HG03139 (cell line): Measurements from ENCODE around the gene THRSP.
A peak's percentile ranks its signal among the peaks of the same experiment; 100 is the strongest.
"Not testable (repeated sequence)": the region's sequence is repeated elsewhere in the genome, so short reads cannot be mapped to it uniquely, and the experiment has no call there.

Experiments used
- ATAC-seq: cut with Tn5 transposase; IDR thresholded peaks from one replicate; pipeline ENCODE4 v1.9.1; 2021; ENCODE audit not compliant: unreplicated experiment

The THRSP gene

DNA sequence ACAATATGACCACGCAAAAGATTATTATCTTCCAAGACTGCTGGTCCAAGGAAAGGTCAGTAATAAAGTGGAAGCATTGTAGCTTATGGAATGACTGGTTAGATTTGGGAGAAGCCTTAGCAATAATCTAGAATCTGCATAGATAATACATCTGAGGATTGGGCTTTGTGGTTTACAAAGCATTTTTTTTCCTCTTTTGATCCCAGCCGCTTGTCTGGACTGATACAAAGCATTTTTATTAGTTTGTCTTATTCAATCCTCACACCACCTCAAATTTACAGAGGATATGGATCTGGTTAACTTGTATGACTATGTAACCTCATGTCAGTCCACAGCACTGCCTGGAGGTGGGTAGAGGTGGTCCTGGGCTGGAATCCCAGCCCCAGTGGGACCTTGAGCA is 990 bp upstream of the THRSP start:
- ATAC-seq: no peak

DNA sequence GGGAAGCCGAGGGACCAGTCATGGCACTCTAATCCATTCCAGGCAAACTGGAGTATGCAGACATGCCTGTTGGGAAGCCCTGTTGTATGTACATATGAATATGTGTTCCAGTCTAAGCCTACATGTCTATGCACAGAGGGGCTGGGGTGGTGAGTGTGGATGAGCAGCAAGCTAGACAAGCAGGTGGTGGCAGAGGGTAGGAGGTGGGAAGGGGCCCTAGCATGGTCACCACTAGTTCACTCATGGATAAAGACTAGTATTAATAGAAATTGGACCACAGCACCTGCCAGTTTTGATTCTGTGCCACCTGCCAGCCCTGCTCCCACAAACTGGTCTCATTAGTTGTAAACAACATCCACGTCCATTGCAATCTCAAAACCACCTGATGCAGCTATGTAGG is 1.5 kb downstream of the THRSP start:
- ATAC-seq: no peak

DNA sequence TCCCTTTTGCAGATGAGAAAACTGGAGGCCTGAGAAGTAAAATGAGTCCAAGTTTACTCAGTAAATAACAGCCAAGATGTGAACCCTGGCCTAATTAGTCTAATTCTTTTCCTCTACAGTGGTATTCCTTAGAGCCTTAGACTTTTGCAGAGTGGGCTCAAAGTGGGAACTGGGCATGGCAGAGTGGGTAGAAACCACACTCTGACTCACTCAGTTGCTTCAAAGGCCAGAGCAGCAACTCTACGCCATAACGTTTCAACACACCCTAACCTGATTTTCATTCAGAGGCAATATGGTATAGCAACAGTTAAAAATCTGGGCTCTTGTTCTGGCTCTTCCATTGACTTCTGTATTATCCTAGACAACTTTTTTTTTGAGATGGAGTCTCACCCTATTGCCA is 2.8 kb downstream of the THRSP start:
- ATAC-seq: no peak

DNA sequence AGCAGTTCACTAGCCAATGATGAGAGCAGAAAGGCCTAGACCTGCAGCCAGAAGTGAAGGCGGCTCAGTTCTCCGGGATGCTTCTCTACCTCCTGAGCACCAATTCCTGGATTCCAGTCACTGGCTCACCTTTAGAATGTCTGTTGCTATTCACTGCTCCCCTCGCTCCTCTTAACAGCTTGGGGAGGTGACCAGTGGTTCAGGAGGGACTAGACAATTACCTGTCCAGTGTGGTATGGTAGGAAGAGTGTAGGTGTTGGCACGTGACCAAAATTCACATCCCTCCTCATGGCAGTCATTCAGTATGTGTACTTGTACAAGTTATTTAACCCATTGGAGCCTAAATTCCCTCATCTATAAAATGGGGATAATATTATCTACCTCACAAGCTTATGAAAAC is 4.0 kb downstream of the THRSP start:
- ATAC-seq: no peak

DNA sequence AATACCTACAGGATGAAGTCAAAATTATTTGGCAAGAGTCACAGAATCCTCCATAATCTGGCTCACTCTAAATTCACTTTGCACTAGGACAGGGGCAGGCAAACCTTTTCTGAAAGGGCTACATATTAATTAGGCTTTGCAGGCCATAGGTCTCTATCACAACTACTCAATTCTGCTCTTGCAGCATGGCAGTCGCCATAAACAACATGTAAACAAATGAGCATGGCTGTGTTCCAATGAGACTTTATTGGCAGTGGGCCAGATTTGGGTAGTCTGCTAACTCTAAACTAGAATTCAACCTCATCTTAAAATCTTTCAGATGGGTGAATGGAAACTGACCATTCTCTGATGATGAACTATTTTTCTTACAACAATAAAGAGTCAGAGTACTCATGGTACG is 5.8 kb downstream of the THRSP start:
- no peak for ATAC-seq

DNA sequence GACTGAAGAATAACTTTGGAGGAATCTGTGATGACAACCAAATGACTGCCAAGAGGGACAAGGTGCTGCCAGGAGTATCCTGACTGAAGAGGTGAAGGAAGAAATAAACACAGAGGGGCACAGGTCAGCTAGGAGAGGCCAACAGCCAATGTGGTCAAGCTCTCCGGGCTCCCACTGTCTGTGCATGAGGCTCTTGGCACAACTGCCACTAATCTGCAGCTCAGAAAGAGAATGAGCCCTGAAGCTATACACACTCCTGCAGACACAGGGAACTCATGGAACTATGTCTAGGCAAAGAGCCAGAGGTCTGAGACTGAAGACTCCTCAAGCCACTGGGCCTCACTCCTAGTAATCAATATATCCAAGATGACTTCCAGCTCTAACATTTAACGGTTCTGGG is 7.0 kb downstream of the THRSP start:
- ATAC-seq: no peak

DNA sequence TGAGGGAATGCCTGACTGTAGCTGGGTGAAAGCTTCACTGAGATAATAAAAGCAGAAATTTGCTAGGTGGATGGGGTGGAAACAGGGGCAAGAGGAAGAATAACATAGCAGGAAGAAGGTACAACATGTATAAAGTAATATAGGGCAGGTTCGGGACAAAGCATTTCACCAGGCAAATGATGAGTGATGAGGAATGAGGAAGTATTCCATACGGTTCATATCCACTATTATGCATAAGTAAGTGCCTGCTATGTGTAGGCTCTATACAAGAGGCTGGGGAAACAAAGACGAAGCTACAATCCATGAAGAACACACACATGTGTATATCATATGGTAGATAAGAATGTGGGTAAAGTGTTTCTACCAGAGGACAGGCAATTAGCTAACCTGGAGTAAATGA is 8.1 kb downstream of the THRSP start:
- no peak for ATAC-seq

DNA sequence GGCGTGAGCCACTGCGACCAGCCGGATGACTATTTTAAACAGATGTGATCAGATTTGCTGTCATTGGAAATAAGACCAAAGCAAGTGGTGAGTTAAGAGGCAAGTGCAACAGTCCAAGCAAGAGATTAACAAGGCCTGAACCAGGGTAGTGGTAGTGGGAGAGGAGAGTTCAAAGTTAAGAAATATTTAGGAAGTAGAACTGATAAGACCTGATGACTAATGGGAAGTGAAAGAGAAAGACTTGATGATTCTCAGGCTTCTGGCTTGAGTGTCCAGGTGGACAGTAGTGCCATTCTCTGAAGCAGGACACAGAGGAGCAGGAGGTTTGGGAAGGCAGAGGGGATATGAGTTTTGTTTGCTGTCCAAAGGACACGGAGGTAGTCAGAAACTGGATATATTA is 8.8 kb downstream of the THRSP start:
- no peak for ATAC-seq

DNA sequence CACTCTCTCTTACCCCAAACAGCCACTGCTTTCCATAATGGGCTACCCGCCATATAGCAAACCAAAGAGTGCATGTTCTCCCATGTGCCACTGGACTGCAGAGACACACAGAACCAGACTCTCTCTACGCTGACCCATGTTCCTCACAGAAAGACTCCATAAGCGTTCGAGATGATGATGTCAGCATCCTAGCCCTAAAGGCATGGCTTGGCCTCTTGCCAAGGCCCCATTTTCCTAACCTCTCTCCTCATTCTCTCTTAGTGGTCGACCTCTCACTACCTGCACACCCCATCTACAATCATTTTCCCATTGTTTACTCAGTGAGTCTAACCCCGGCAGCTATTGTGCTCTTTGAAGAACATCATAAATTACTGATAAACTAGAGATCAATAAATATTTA is 11.1 kb downstream of the THRSP start:
- no peak for ATAC-seq

DNA sequence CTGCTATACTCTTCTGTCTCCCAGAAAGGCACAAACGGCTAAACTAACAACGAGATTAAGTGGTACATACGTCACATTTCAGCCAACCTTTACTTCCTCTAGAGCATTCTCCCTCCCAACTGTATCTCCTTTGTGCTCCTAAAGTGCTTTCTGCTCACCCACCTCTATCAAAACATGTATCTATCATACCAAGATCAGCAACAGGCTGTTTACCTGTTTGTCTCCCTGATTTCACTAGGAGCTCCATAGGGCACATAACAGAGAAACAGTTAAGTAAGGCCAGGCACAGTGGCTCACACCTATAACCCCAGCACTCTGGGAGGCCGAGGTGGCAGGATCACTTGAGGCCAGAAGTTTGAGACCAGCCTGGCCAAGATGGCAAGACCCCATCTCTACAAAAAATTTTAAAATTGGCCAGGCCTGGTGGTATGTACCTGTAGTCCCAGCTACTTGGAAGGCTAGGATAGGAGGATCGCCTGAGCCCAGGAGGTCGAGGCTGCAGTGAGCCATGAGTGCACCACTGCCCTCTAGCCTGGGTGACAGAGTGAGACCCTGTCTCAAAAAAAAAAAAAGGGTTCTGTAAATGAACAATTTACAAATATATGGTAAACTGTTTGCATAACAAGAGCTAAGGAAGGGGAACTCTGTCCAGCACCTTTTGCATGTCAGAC is 13.2 kb downstream of the THRSP start:
- no peak for ATAC-seq

DNA sequence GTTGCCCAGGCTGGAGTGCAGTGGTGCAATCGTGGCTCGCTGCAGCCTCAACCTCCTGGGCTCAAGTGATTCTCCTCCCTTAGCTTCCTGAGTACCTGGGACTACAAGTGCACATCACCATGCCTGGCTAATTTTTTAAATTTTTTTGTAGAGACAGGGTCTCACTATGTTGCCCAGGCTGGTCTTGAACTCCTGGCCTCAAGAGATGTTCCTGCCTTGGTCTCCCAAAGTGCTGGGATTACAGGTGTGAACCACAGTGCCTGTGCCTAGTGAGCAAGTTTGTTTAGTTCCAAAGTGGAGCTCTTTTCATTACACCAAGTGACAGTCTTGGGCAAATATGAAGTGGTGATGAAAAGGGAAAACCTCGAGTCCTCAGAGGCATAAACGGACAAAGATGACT is 13.9 kb downstream of the THRSP start:
- not testable (repeated sequence) for ATAC-seq

DNA sequence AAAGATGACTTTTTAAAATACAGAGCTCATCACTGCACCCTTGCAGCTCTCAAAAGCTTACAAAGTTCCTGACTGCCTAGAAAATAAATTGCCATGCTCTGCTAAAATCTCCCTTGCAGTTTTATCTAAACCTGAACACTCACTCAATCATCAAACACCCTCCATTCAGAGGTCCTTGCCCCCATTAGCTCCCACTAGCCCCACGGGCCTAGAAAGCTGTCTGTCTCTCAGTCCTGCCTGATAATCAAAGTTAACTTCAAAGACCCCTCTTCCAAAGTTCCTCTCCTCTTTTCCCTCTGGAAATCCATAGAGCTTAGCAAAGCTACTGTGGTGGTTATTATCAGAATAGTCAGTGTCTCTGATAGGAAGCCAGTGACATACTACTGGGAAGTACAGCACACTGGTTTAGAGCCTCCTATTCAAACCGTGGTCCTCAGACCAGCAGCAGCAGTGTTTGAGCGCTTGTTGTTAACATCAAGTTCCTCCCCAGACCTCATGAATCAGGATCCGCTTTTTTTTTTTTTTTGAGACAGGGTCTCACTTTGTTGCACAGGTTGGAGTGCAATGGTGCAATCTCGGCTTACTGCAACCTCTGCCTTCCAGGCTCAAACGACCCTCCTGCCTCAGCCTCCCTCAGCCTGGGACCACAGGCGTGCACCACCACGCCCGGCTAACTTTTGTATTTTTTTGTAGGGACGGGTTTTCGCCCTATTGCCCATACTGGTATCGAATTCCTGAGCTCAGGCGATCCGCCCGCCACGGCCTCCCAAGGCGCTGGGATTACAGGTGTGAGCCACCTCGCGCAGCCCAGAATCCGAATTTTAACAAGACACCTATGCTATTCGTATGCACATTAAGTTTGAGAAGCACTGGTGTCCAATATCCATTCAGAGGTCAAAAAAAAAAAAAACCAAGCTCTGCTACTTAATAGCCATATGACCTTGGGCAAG is 14.8 kb downstream of the THRSP start:
- no peak for ATAC-seq

DNA sequence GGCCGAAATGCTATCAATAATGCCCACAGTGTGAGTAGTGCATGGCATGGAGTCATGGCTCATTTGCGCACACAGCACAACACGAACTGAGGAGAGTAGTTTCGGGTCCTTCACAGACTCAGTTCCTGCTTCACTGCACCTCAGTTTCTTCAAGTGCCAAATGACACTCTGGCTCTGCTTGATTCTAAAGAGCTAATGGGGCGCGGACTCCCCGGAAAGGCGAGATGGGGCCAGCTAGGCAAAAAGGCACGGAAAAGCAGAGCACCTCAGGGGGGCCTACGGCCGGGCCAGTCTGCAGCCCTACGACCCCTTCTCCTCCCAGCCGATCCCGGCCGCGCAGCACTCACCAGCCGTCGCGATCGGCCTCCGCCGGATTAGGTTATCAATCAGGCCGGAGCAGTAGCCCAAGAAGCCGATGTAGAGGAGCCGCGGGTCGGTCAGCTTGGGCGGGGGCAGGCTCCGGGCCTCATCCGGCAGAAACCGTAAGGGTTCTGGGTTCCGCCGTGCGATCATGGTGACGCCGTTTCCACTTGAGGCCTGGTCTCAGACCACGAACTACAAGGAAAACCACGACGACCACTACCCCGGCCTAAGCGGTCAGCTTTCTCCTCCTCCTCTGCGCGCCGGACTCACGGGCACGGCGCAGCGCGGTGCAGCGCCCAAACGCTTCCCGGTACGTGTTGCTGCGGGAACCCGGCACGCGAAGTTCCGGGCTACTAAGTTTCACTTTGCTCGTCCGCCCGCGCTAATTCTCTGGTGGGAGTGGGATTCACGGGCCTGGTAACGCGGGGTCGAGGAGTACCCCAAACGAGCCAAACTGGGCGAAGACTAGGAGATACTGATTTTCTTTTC is 15.8 kb downstream of the THRSP start, which contains the start of gene NDUFC2:
TSS of gene NDUFC2 (minus strand) at position 631 of the 852 bp plus-strand sequence. CDS start at position 513, 118 bp downstream.
- peak; percentile 82 for ATAC-seq

DNA sequence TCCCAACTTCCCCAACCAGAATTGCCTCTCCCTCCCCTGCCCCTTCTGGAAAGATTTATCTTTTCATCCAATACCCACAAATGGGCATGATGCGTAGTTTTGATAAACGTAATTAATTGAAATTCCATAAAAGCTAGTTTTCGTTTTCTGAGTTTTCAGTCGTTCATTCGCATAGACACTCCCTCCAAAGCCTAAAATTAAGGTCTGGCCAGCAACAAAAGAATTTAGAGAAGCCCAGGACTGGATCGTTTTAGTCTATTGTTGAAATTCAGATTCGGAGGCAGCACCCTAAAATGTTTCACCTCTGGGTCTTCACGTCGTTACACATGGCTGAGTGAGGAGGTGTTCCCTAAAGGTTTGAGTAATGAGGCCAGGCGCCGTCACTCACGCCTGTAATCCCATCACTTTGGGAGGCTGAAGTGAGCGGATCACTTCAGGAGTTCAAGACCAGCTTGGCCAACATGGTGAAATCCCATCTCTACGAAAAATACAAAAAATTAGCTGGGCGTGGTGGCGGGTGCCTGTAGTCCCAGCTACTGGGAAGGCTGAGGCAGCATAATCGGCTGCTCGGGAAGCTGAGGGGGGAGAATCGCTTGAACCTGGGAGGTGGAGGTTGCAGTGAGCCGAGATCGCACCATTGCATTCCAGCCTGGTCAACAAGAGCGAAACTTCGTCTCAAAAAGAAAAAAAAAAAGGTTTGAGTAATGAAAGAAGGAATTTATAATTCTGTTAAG is 16.6 kb downstream of the THRSP start:
- no peak for ATAC-seq

DNA sequence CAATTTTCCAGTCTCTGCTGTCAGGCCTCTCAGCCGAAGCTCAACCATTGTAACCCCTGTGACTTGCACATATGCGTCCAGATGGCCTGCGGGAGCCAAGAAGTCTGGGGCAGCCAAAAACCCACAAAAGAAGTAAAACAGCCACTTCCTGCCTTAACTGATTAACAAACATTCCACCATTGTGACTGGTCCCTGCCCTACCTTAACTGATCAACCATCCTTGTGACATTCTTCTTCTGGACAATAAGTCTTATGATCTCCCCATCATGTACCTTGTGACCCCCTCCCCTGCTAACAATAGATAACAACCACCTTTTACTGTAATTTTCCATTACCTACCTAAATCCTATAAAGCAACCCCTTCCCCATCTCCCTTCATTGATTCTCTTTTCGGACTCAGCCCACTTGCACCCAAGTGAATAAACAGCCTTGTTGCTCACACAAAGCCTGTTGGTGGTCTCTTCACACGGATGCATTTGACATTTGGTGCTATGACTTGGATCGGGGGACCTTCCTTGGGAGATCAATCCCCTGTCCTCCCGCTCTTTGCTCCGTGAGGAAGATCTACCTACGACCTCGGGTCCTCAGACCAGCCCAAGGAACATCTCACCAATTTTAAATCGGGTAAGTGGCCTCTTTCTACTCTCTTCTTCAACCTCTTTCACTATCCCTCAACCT is 17.3 kb downstream of the THRSP start:
- ATAC-seq: no peak

DNA sequence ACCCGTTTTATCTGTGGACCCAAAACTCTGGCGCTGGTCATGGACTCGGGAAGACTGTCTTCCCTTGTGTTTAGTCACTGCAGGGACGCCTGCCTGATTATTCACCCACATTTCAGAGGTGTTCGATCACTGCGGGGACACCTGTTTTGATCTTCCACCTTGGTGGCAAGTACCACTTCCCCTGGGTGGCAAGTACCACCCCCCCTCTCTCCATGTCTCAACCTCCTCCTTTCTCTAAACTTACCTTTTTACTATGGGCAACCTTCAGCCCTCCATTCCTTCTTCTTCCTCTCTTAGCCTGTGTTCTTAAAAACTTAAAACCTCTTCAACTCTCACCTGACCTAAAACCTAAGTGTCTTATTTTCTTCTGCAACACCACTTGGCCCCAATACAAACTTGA is 17.9 kb downstream of the THRSP start:
- no peak for ATAC-seq

DNA sequence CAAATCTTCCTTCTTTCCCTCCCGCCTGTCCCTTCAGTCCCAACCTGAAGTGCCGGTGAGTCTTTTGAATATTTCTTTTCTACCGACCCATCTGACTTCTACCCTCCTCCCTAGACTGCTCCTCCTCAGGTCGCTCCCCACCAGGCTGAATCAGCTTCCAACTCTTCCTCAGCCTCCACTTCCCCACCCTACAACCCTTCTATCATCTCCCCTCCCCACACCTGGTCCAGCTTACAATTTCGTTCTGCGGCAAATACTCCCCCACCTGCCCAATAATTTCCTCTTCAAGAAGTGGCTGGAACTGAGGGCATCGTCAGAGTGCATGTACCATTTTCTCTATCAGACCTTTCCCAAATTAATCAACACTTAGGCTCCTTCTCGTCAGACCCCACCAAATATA is 18.5 kb downstream of the THRSP start:
- ATAC-seq: no peak

DNA sequence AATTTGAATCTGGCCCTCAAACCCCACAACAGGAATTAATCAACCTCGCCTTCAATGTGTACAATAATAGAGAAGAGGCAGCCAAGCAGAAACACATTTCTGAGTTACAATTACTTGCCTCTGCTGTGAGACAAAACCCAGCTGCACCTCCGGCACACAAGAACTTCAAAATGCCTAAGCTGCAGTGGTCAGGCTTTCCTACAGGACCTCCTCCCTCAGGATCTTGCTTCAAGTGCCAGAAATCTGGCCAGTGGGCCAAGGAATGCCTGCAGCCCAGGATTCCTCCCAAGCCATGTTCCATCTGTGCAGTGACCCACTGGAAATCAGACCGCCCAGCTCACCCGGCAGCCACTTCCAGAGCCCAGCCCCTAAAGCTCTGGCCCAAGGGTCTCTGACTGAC is 19.4 kb downstream of the THRSP start:
- no peak for ATAC-seq

DNA sequence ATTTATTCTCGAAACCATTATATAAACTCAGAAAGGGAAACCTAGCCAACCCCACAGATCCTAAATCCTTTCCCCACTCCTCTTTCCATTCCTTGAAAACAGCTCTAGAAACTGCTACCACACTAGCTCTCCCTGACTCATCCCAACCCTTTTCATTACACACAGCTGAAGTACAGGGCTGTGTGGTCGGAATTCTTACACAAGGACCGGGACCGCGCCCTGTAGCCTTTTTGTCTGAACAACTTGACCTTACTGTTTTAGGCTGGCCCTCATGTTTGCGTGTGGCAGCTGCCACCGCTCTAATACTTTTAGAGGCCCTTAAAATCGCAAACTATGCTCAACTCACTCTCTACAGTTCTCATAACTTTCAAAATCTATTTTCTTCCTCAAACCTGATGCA is 20.8 kb downstream of the THRSP start:
- not testable (repeated sequence) for ATAC-seq

DNA sequence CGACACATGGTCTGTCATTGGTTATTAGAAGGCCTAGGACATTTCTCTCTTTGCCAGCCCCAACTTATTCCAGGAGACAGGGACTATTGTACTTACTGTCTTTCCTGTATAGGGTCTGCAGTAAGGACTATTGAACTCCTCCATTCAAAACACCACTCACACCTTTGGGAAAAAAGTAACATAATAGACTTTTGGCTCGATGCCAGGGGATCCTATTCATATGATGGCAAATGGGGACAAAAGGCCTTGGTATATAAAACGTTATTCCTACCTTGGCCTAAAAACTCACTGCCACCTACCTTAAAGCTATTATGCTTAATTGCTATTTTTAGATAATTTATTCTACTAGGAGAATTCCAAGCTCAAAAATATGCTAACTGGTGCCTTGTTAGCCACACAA is 22.3 kb downstream of the THRSP start:
- ATAC-seq: no peak
